Adrenal gland (tissue), 12 donors: ENCODE data around the gene RABGAP1L. TPM values are rescaled to one million over a fixed set of nuclear protein-coding genes. Genes with fewer than 3 reads are reported as not detected.

Source experiments
- DNase-seq, 7 donors: peaks; one replicate each; pipeline ENCODE4 v3.0.0-alpha.2; 2019 to 2020
- H3K27ac ChIP-seq, 5 donors: fragments of 200-600 bp; sonication (generic) in 4 of 5; 1 replicate in 3 of 5; 2 replicates in 2 of 5; pipeline versions ENCODE4 v1.5.1 to v1.8.0; 2016 to 2020; ENCODE audit warnings: mild to moderate bottlenecking in 1 of 5
- H3K27me3 ChIP-seq: fragments of 200-600 bp; 2 replicates; pipeline ENCODE4 v1.8.0; 2021
- H3K36me3 ChIP-seq, 2 donors: fragments of 200-600 bp; replicated peaks in 1 of 2; 1 replicate in 1 of 2; 2 replicates in 1 of 2; pipeline versions ENCODE4 v1.5.1 to v1.8.0; 2018 to 2022
- H3K4me1 ChIP-seq, 2 donors: fragments of 200-600 bp; replicated peaks in 1 of 2; 1 replicate in 1 of 2; 2 replicates in 1 of 2; pipeline versions ENCODE4 v1.5.1 to v1.8.0; 2018 to 2021
- H3K4me3 ChIP-seq, 4 donors: fragments of 200-600 bp; sonication (generic) in 3 of 4; one replicate each; pipeline ENCODE4 v1.5.1; 2016 to 2018
- H3K9me3 ChIP-seq, 3 donors: fragments of 200-600 bp; sonication (generic) in 1 of 3; replicated peaks in 1 of 3; 1 replicate in 2 of 3; 2 replicates in 1 of 3; pipeline versions ENCODE4 v1.5.1 to v1.8.0; 2016 to 2021
- POLR2A ChIP-seq, 2 donors: fragments of 450-650 bp; IDR thresholded peaks; one replicate each; pipeline ENCODE4 v1.6.1; 2017; ENCODE audit warnings: antibody characterized with exemption in 2 of 2, mild to moderate bottlenecking in 2 of 2, moderate library complexity in 1 of 2
- WGBS, 4 donors: extraction: QIAGEN DNeasy Blood & Tissue Kit in 2 of 4; methylation state at CpG; one replicate each; pipeline versions ENCODE4 v1.1.5 to v1.1.7; 2013 to 2017; 5-methylcytosine and 5-hydroxymethylcytosine counted together
- intact Hi-C, 2 donors: fragments of 100-400 bp; cut with DNase I; formaldehyde crosslinking; loops; one replicate each; pipeline versions ENCODE4 v1.14.1 to v1.15.0; 2022 to 2023
- polyA plus RNA-seq, 3 donors: library from polyadenylated mRNA; stranded (reverse); fragments of 200-250 nt in 2 of 3; fragments of 350-450 nt in 1 of 3; fragmentation: Illumina TruSeq in 1 of 3; extraction: RNeasy Lipid Tissue Mini Kit (QIAGEN cat#74804) in 1 of 3; gene quantifications; one replicate each; pipeline ENCODE4 v1.2.3, GENCODE V29; 2013 to 2014
- total RNA-seq, 9 donors: library from RNA; depleted of rRNA in 4 of 9; stranded (reverse); fragments of >200 nt in 4 of 9; fragments of 120-200 nt in 1 of 9; fragmentation: NEBNext Ultra II Directional in 1 of 9; extraction: Animal tissue kit (Norgen Biotek cat#: 25700) in 1 of 9; gene quantifications; one replicate each; pipeline versions ENCODE4 v1.1.0 to v1.2.4, GENCODE V29; 2013 to 2023
- TF ChIP-seq, protein P1 (sequence below), 6 experiments: fragments of 450-650 bp in 4 of 6; fragments of 200-600 bp in 2 of 6; sonication (generic) in 1 of 6; IDR thresholded peaks; 1 replicate in 5 of 6; 2 replicates in 1 of 6; pipeline versions ENCODE4 v1.5.1 to v1.8.0; 2016 to 2021; ENCODE audit warnings: antibody characterized with exemption in 6 of 6, mild to moderate bottlenecking in 2 of 6, moderate library complexity in 1 of 6
- donor health status: healthy with polysubstance abuse.
- donor health status: Bipolar disorder and iron deficiency.
- donor health status: DM: yes; HTN: yes; CAD: no.
- donor health status: DM: no; HTN: no; CAD: no.
- donor health status: DM: no; HTN: no; CAD: no.
- donor health status: DM: yes; HTN: yes; CAD: no.

RABGAP1L gene
- total and polyA plus RNA-seq, 12 donors: 10.4 to 29.9 (median 19.7) TPM

DNA sequence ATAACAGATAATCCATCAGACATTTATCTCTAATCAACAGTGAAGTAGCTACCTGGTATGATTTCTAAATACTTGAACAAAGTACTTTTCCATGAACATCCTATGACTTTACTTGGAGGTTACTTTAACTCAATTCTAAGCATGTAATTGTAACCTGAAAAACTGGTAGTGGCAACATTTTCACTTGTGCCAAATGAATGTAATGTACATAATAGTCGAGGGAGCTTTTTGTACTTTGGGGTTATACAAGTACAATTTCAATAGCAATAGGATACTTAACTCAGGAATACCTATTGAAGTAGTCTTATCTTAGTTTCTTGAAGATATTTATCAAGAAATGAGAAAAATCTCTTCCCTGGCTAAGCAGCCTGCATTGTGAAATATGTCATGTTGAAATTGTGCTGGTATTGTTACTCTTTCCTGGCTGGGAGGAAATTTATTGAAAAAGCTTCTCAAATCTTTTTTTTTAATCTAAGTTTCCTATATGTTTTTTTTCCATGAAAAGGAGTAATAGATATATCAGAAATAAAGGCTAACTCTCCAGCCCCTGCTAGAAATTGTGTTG lies 806.8 kb downstream of the RABGAP1L start:
- Histone ChIP-seq H3K9me3 (no peaks in the 10 kb centered on the region), H3K4me3 (no peak overlapping the region), H3K27ac (peak overlapping the region in 3 of 5 donors; percentile 24 to 65 (median 65)), H3K36me3 (no peaks in the 10 kb centered on the region), H3K27me3 (no peaks in the 10 kb centered on the region), H3K4me1 (peaks cover 31 to 53% of the 10 kb centered on the region in 2 donors)
- intact Hi-C loops: no loop called here
- WGBS, 4 donors: 59 to 75% (median 71%) methylated on average over 1 of the region's 1 CpG
- TF ChIP-seq POLR2A (IDR thresholded peaks at IDR 0.05): no peak
- TF ChIP-seq, protein P1, sequence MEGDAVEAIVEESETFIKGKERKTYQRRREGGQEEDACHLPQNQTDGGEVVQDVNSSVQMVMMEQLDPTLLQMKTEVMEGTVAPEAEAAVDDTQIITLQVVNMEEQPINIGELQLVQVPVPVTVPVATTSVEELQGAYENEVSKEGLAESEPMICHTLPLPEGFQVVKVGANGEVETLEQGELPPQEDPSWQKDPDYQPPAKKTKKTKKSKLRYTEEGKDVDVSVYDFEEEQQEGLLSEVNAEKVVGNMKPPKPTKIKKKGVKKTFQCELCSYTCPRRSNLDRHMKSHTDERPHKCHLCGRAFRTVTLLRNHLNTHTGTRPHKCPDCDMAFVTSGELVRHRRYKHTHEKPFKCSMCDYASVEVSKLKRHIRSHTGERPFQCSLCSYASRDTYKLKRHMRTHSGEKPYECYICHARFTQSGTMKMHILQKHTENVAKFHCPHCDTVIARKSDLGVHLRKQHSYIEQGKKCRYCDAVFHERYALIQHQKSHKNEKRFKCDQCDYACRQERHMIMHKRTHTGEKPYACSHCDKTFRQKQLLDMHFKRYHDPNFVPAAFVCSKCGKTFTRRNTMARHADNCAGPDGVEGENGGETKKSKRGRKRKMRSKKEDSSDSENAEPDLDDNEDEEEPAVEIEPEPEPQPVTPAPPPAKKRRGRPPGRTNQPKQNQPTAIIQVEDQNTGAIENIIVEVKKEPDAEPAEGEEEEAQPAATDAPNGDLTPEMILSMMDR (IDR thresholded peaks at IDR 0.05): no peak
- DNase-seq: no peak

DNA sequence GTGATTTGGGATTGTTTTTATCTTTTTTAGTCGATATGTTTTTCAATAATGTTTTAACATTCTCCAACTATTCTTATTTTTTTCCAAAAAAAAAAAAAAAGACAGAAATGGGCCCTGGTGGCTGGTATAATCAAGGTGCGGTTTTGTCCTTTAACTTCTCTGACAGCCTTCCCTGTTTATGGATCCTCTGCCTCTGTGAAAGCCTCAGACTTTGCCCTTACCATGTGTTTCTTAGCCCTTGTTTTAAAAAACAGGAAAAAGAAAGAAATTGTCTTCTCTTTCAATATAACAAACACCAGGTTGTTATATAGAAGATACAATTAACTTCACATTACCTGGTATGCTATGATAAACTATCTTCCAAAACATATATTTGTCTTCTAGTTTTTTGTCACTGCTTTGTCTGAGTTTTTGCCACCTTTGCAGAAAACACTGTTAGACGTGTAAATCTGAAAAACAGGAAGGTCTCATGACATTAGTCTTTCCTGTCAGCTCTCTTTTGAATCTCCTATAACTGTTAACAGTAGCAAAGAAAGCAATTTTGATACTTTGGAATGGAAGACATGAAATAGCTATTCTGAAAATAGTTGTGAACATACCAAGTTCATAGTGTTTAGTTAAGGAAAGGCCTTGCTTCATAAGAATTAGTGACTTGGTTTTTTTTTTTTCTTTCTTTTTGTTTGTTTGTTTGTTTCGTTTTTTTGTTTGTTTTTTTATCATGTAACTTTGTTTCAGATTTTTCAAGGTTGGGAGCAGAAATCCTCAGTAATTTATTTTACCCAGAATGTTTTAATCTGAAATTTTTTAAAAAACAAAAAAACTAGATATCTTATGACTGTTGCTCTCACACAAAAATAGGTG lies 808.8 kb downstream of the RABGAP1L start:
- H3K36me3 ChIP-seq: no peaks in the 10 kb centered on the region
- peaks cover 31 to 52% of the 10 kb centered on the region in 2 donors for H3K4me1 ChIP-seq
- intact Hi-C loops: no loop called here
- peak overlapping the region in 3 of 5 donors; percentile 7 to 63 (median 61) for H3K27ac ChIP-seq
- H3K27me3 ChIP-seq: no peaks in the 10 kb centered on the region
- 64 to 69% (median 65%) methylated on average over 4 of the region's 4 CpGs for WGBS, 4 donors
- H3K9me3 ChIP-seq: no peaks in the 10 kb centered on the region
- DNase-seq: no peak
- TF ChIP-seq POLR2A (IDR thresholded peaks at IDR 0.05): no peak
- TF ChIP-seq, protein P1 (IDR thresholded peaks at IDR 0.05): no peak
- no peak overlapping the region for H3K4me3 ChIP-seq

DNA sequence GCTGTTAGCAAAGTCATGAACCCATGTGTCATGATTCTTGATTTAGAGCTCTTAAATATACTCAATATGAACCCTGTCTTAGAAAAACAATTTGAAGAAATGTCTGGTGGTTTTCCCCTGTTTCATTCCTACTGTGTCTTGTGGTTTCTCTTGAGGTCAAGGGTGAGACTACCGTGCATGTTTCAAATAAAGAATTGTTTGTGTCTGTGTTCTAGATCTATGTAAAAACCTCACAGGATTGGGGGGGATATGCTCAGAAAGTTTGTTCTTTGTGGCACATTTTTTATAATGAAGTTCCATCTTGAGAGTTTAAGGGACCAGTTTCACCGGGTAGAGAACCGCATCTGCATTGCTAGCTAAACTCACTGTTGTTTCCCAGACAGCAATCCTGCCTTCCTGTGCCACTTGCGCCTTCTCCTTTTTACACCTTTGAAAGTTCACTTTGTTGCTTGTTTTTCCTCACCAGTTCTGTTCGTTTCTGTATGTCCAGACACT lies 809.5 kb downstream of the RABGAP1L start:
- intact Hi-C loops: no loop called here
- no peak overlapping the region for H3K4me3 ChIP-seq
- no peaks in the 10 kb centered on the region for H3K27me3 ChIP-seq
- H3K27ac ChIP-seq: peak overlapping the region in 3 of 5 donors; percentile 7 to 63 (median 13)
- TF ChIP-seq, protein P1 (IDR thresholded peaks at IDR 0.05): no peak
- no peak for TF ChIP-seq POLR2A (IDR thresholded peaks at IDR 0.05)
- 68 to 77% (median 69%) methylated on average over 5 of the region's 5 CpGs for WGBS, 4 donors
- DNase-seq: no peak
- H3K4me1 ChIP-seq: peaks cover 26 to 45% of the 10 kb centered on the region in 2 donors
- H3K36me3 ChIP-seq: no peaks in the 10 kb centered on the region
- no peaks in the 10 kb centered on the region for H3K9me3 ChIP-seq

DNA sequence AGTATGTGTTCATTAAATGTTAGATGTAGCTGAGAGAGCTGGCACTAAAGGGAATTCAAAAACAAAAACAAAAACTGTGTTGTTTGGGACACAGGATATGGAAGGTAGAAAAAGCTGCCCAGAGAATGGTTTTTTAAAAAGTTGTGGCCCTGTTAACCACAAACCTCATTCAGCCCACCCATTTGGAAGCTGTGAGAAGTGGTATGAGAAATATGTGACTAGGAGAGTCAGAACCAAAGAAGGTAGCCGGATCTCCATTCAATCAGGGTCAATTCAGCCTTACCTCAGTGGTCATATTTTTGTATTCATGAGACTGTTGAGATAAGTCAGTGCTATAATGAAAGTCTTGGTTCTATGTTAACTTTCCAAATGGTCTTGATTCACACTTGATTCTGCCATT lies 810.7 kb downstream of the RABGAP1L start:
- TF ChIP-seq, protein P1 (IDR thresholded peaks at IDR 0.05): no peak
- TF ChIP-seq POLR2A (IDR thresholded peaks at IDR 0.05): no peak
- no peak for DNase-seq
- Histone ChIP-seq H3K4me3 (no peak overlapping the region), H3K4me1 (peaks cover 15 to 33% of the 10 kb centered on the region in 2 donors), H3K27ac (no peak overlapping the region), H3K27me3 (no peaks in the 10 kb centered on the region), H3K9me3 (no peaks in the 10 kb centered on the region), H3K36me3 (no peaks in the 10 kb centered on the region)
- intact Hi-C loops: no loop called here
- WGBS, 4 donors: 92 to 100% (median 98%) methylated on average over 1 of the region's 1 CpG
